ENCODE data around the gene SEC16B.

DNA sequence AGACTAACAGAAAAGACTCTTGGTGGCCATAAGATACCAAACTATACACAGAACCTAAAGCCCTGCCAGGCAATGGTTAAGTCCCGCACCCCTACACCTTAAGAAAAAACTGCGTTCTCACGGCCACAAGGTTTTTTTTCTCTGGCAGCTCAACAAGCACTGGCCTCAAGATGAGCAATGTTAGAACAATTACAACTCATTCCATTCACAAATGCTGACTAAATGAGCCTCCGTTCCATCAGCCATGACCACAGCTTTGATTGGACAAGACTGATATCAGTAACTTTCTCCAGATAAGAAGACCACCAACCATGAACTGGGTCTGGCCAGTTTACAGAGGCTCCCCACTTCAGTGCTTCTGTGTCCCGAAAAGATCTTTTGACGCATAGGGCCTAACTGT lies 31.9 kb downstream of the SEC16B start:
- TF ChIP-seq CTCF (IDR thresholded peaks at IDR 0.05) (no peak), POLR2A (IDR thresholded peaks at IDR 0.05) (no peak)
